Measurements from ENCODE around the gene CATSPERB.

GRCh38 chr14:91586410-91586809, 145.5 kb downstream of the CATSPERB start:
- TF ChIP-seq CTCF (IDR thresholded peaks at IDR 0.05), result no peak
- TF ChIP-seq POLR2A (IDR thresholded peaks at IDR 0.05), result no peak
- TF ChIP-seq EP300 (IDR thresholded peaks at IDR 0.05), result no peak
- no peak for TF ChIP-seq POLR2AphosphoS5 (IDR thresholded peaks at IDR 0.05)

Data from stomach (tissue), 4 donors.